GM23248 (cell line): ENCODE measurements around the gene INPP4A. TPM values are rescaled to one million over a fixed set of nuclear protein-coding genes. Genes with fewer than 3 reads are reported as not detected.

Source experiments
- DNase-seq: peaks from one replicate; pipeline ENCODE4 v3.0.0-alpha.2; 2015
- H2AFZ ChIP-seq: fragments of 200-600 bp; sonication (generic); 2 replicates; pipeline ENCODE4 v1.6.1; 2016; ENCODE audit warnings: antibody characterized with exemption
- H3F3A ChIP-seq: fragments of 200-600 bp; sonication (generic); 2 replicates; pipeline ENCODE4 v1.6.1; 2016; ENCODE audit warnings: mild to moderate bottlenecking, antibody characterized with exemption, mixed run types; ENCODE audit not compliant: insufficient read depth
- H3K27ac ChIP-seq: fragments of 200-600 bp; sonication (generic); 2 replicates; pipeline ENCODE4 v1.5.1; 2016; ENCODE audit warnings: mild to moderate bottlenecking
- H3K27me3 ChIP-seq: fragments of 200-600 bp; sonication (generic); replicated peaks from 2 replicates; pipeline ENCODE4 v1.6.1; 2016; ENCODE audit warnings: mild to moderate bottlenecking; ENCODE audit not compliant: insufficient read depth
- H3K36me3 ChIP-seq: fragments of 200-600 bp; sonication (generic); 2 replicates; pipeline ENCODE4 v1.6.1; 2016; ENCODE audit warnings: low read depth, mild to moderate bottlenecking
- H3K4me1 ChIP-seq: fragments of 200-600 bp; sonication (generic); 2 replicates; pipeline ENCODE4 v1.6.1; 2016; ENCODE audit warnings: mild to moderate bottlenecking; ENCODE audit not compliant: insufficient read depth
- H3K4me2 ChIP-seq: fragments of 200-600 bp; sonication (generic); one replicate; pipeline ENCODE4 v1.6.1; 2016; ENCODE audit warnings: mild to moderate bottlenecking; ENCODE audit not compliant: unreplicated experiment
- H3K4me3 ChIP-seq: fragments of 200-600 bp; sonication (generic); 2 replicates; pipeline ENCODE4 v1.5.1; 2016; ENCODE audit warnings: mild to moderate bottlenecking
- H3K79me2 ChIP-seq: fragments of 200-600 bp; sonication (generic); 2 replicates; pipeline ENCODE4 v1.6.1; 2016; ENCODE audit warnings: mild to moderate bottlenecking; ENCODE audit not compliant: insufficient read depth
- H3K9ac ChIP-seq: fragments of 200-600 bp; sonication (generic); 2 replicates; pipeline ENCODE4 v1.6.1; 2016; ENCODE audit warnings: mild to moderate bottlenecking
- H3K9me2 ChIP-seq: fragments of 200-600 bp; sonication (generic); 2 replicates; pipeline ENCODE4 v1.6.1; 2016; ENCODE audit warnings: mixed run types, mild to moderate bottlenecking, moderate library complexity; ENCODE audit not compliant: insufficient read depth
- H3K9me3 ChIP-seq: fragments of 200-600 bp; sonication (generic); one replicate; pipeline ENCODE4 v1.6.1; 2017; ENCODE audit warnings: low read depth
- H4K20me1 ChIP-seq: fragments of 200-600 bp; sonication (generic); 2 replicates; pipeline ENCODE4 v1.6.0; 2016; ENCODE audit not compliant: insufficient read depth
- EZH2 ChIP-seq: fragments of 200-600 bp; sonication (generic); IDR thresholded peaks from 2 replicates; pipeline ENCODE4 v1.6.1; 2018; ENCODE audit warnings: antibody characterized with exemption, mild to moderate bottlenecking; ENCODE audit not compliant: insufficient read depth, poor library complexity, severe bottlenecking
- EZH2phosphoT487 ChIP-seq: fragments of 200-600 bp; sonication (generic); IDR thresholded peaks from 2 replicates; pipeline ENCODE4 v1.6.1; 2018; ENCODE audit warnings: antibody characterized with exemption, moderate library complexity, mild to moderate bottlenecking, low read depth; ENCODE audit not compliant: insufficient read depth
- WGBS, 2 experiments: methylation state at CpG; one replicate each; pipeline ENCODE4 v1.1.6; 2015 to 2017; ENCODE audit warnings: low lambda C conversion rate in 2 of 2, low coverage in 1 of 2; ENCODE audit errors: missing lambda C conversion rate in 2 of 2; 5-methylcytosine and 5-hydroxymethylcytosine counted together
- in situ Hi-C: fragments of 300-500 bp; cut with MboI; formaldehyde crosslinking; loops from 2 replicates; pipeline ENCODE4 v1.15.0; 2020
- polyA plus RNA-seq: library from polyadenylated mRNA; unstranded; fragments of >200 nt; fragmentation: Nextera tagmentation; extraction: Ambion mirVana; gene quantifications from 2 replicates; pipeline ENCODE4 v1.2.1, GENCODE V29; 2016
- total RNA-seq: library from RNA; depleted of rRNA; stranded (reverse); fragments of >200 nt; shearing (Covaris generic); gene quantifications from 2 replicates; pipeline ENCODE4 v1.2.3, GENCODE V29; 2014

The INPP4A gene
- total and polyA plus RNA-seq, 2 experiments from 2014 or later = 9.5 to 16.0 TPM

- no peaks in the 10 kb centered on the region for H3K9me3 ChIP-seq
- H3K4me2 ChIP-seq = no peak overlapping the region
- no peaks in the 10 kb centered on the region for H3K9me2 ChIP-seq
- in situ Hi-C loops = no loop called here
- 94 to 96% methylated on average over 9 of the region's 9 CpGs for WGBS, 2 experiments
- DNase-seq = no peak
- H3F3A ChIP-seq = 0 out of 2 replicates have a peak, but pooled peaks cover under 1% of the 10 kb centered on the region
- no peaks in the 10 kb centered on the region for H4K20me1 ChIP-seq
- H3K9ac ChIP-seq = no peak overlapping the region
- H3K27me3 ChIP-seq = no peaks in the 10 kb centered on the region
- TF ChIP-seq EZH2phosphoT487 = no peak
- no peak for TF ChIP-seq EZH2
- H3K4me3 ChIP-seq = no peak overlapping the region
- no peak overlapping the region for H2AFZ ChIP-seq
- 0 out of 2 replicates have a peak, but pooled peaks cover 6% of the 10 kb centered on the region for H3K79me2 ChIP-seq
- H3K36me3 ChIP-seq = no peaks in the 10 kb centered on the region
- H3K4me1 ChIP-seq = peaks cover 17% of the 10 kb centered on the region; the same call in 1 of the 2 replicates
- H3K27ac ChIP-seq = no peak overlapping the region
Observed at GRCh38 chr2:98508709-98509066, 64.0 kb downstream of the INPP4A start.

- Histone ChIP-seq H3K9ac (no peak overlapping the region), H3K4me1 (peaks cover 10% of the 10 kb centered on the region), H3K27ac (no peak overlapping the region), H4K20me1 (no peaks in the 10 kb centered on the region), H2AFZ (no peak overlapping the region), H3K9me3 (no peaks in the 10 kb centered on the region), H3K36me3 (no peaks in the 10 kb centered on the region), H3K79me2 (0 out of 2 replicates have a peak, but pooled peaks cover 5% of the 10 kb centered on the region), H3K4me2 (no peak overlapping the region), H3K27me3 (no peaks in the 10 kb centered on the region), H3F3A (no peaks in the 10 kb centered on the region), H3K9me2 (no peaks in the 10 kb centered on the region), H3K4me3 (no peak overlapping the region)
- no peak for TF ChIP-seq EZH2phosphoT487
- no peak for TF ChIP-seq EZH2
- in situ Hi-C loops = no loop called here
- DNase-seq = no peak
- WGBS, 2 experiments = 99% methylated on average over 7 of the region's 7 CpGs
Observed at GRCh38 chr2:98509542-98510321, 65.1 kb downstream of the INPP4A start.

- H3F3A ChIP-seq = no peaks in the 10 kb centered on the region
- H3K9me2 ChIP-seq = no peaks in the 10 kb centered on the region
- no peaks in the 10 kb centered on the region for H4K20me1 ChIP-seq
- no peak overlapping the region for H3K4me3 ChIP-seq
- WGBS, 2 experiments = 100% methylated on average over 2 of the region's 2 CpGs
- in situ Hi-C loops = no loop called here
- H3K36me3 ChIP-seq = no peaks in the 10 kb centered on the region
- H3K27ac ChIP-seq = no peak overlapping the region
- no peaks in the 10 kb centered on the region for H3K9me3 ChIP-seq
- no peaks in the 10 kb centered on the region for H3K79me2 ChIP-seq
- H3K27me3 ChIP-seq = no peaks in the 10 kb centered on the region
- H2AFZ ChIP-seq = no peak overlapping the region
- TF ChIP-seq EZH2 (no peak), EZH2phosphoT487 (no peak)
- H3K9ac ChIP-seq = no peak overlapping the region
- DNase-seq = no peak
- peaks cover 12% of the 10 kb centered on the region for H3K4me1 ChIP-seq
- no peak overlapping the region for H3K4me2 ChIP-seq
Observed at GRCh38 chr2:98510322-98510662, 65.6 kb downstream of the INPP4A start.

- H3K4me2 ChIP-seq = no peak overlapping the region
- H3K4me1 ChIP-seq = peaks cover 13% of the 10 kb centered on the region
- H3K27ac ChIP-seq = no peak overlapping the region
- no peak overlapping the region for H3K9ac ChIP-seq
- H4K20me1 ChIP-seq = no peaks in the 10 kb centered on the region
- no peaks in the 10 kb centered on the region for H3K36me3 ChIP-seq
- WGBS, 2 experiments = 92 to 96% methylated on average over 3 of the region's 3 CpGs
- in situ Hi-C loops = no loop called here
- H3K9me3 ChIP-seq = no peaks in the 10 kb centered on the region
- no peaks in the 10 kb centered on the region for H3K9me2 ChIP-seq
- no peak overlapping the region for H2AFZ ChIP-seq
- H3K4me3 ChIP-seq = no peak overlapping the region
- no peaks in the 10 kb centered on the region; the same call in 1 of the 2 replicates for H3K79me2 ChIP-seq
- no peaks in the 10 kb centered on the region for H3K27me3 ChIP-seq
- TF ChIP-seq EZH2phosphoT487 (no peak), EZH2 (no peak)
- no peak for DNase-seq
- H3F3A ChIP-seq = no peaks in the 10 kb centered on the region
Observed at GRCh38 chr2:98511981-98512380, 67.3 kb downstream of the INPP4A start.
